Sciatic nerve (tissue), 1 donor: ENCODE data around the gene BTAF1. TPM values are rescaled to one million over a fixed set of nuclear protein-coding genes. Genes with fewer than 3 reads are reported as not detected.

ENCODE experiments used
- total RNA-seq: library from RNA; stranded (reverse); fragmentation: NEBNext Ultra II Directional; extraction: Animal tissue kit (Norgen Biotek cat#: 25700); gene quantifications from one replicate; pipeline ENCODE4 v1.2.1, GENCODE V29; 2021
- donor health status: DM: no; HTN: no; CAD: no.

The BTAF1 gene
- total RNA-seq, 1 donor from 2014 or later: 57.1 TPM

Other genes starting within 250 kb of the BTAF1 start
- gene TNKS2, start 125.3 kb upstream of the BTAF1 start, total RNA-seq: 51.7 TPM
- gene FGFBP3, start 14.3 kb upstream of the BTAF1 start, total RNA-seq: 6.0 TPM